GM23248 (cell line): ENCODE results near the gene NCOA3. TPM values are rescaled to one million over a fixed set of nuclear protein-coding genes. Genes with fewer than 3 reads are reported as not detected.

ENCODE experiments used
- DNase-seq: peaks from one replicate; pipeline ENCODE4 v3.0.0-alpha.2; 2015
- H2AFZ ChIP-seq: fragments of 200-600 bp; sonication (generic); 2 replicates; pipeline ENCODE4 v1.6.1; 2016; ENCODE audit warnings: antibody characterized with exemption
- H3F3A ChIP-seq: fragments of 200-600 bp; sonication (generic); 2 replicates; pipeline ENCODE4 v1.6.1; 2016; ENCODE audit warnings: mild to moderate bottlenecking, antibody characterized with exemption, mixed run types; ENCODE audit not compliant: insufficient read depth
- H3K27ac ChIP-seq: fragments of 200-600 bp; sonication (generic); 2 replicates; pipeline ENCODE4 v1.5.1; 2016; ENCODE audit warnings: mild to moderate bottlenecking
- H3K27me3 ChIP-seq: fragments of 200-600 bp; sonication (generic); replicated peaks from 2 replicates; pipeline ENCODE4 v1.6.1; 2016; ENCODE audit warnings: mild to moderate bottlenecking; ENCODE audit not compliant: insufficient read depth
- H3K36me3 ChIP-seq: fragments of 200-600 bp; sonication (generic); 2 replicates; pipeline ENCODE4 v1.6.1; 2016; ENCODE audit warnings: low read depth, mild to moderate bottlenecking
- H3K4me1 ChIP-seq: fragments of 200-600 bp; sonication (generic); 2 replicates; pipeline ENCODE4 v1.6.1; 2016; ENCODE audit warnings: mild to moderate bottlenecking; ENCODE audit not compliant: insufficient read depth
- H3K4me2 ChIP-seq: fragments of 200-600 bp; sonication (generic); one replicate; pipeline ENCODE4 v1.6.1; 2016; ENCODE audit warnings: mild to moderate bottlenecking; ENCODE audit not compliant: unreplicated experiment
- H3K4me3 ChIP-seq: fragments of 200-600 bp; sonication (generic); 2 replicates; pipeline ENCODE4 v1.5.1; 2016; ENCODE audit warnings: mild to moderate bottlenecking
- H3K79me2 ChIP-seq: fragments of 200-600 bp; sonication (generic); 2 replicates; pipeline ENCODE4 v1.6.1; 2016; ENCODE audit warnings: mild to moderate bottlenecking; ENCODE audit not compliant: insufficient read depth
- H3K9ac ChIP-seq: fragments of 200-600 bp; sonication (generic); 2 replicates; pipeline ENCODE4 v1.6.1; 2016; ENCODE audit warnings: mild to moderate bottlenecking
- H3K9me2 ChIP-seq: fragments of 200-600 bp; sonication (generic); 2 replicates; pipeline ENCODE4 v1.6.1; 2016; ENCODE audit warnings: mixed run types, mild to moderate bottlenecking, moderate library complexity; ENCODE audit not compliant: insufficient read depth
- H3K9me3 ChIP-seq: fragments of 200-600 bp; sonication (generic); one replicate; pipeline ENCODE4 v1.6.1; 2017; ENCODE audit warnings: low read depth
- H4K20me1 ChIP-seq: fragments of 200-600 bp; sonication (generic); 2 replicates; pipeline ENCODE4 v1.6.0; 2016; ENCODE audit not compliant: insufficient read depth
- EZH2 ChIP-seq: fragments of 200-600 bp; sonication (generic); IDR thresholded peaks from 2 replicates; pipeline ENCODE4 v1.6.1; 2018; ENCODE audit warnings: antibody characterized with exemption, mild to moderate bottlenecking; ENCODE audit not compliant: insufficient read depth, poor library complexity, severe bottlenecking
- EZH2phosphoT487 ChIP-seq: fragments of 200-600 bp; sonication (generic); IDR thresholded peaks from 2 replicates; pipeline ENCODE4 v1.6.1; 2018; ENCODE audit warnings: antibody characterized with exemption, moderate library complexity, mild to moderate bottlenecking, low read depth; ENCODE audit not compliant: insufficient read depth
- WGBS, 2 experiments: methylation state at CpG; one replicate each; pipeline ENCODE4 v1.1.6; 2015 to 2017; ENCODE audit warnings: low lambda C conversion rate in 2 of 2, low coverage in 1 of 2; ENCODE audit errors: missing lambda C conversion rate in 2 of 2; 5-methylcytosine and 5-hydroxymethylcytosine counted together
- in situ Hi-C: fragments of 300-500 bp; cut with MboI; formaldehyde crosslinking; loops from 2 replicates; pipeline ENCODE4 v1.15.0; 2020
- polyA plus RNA-seq: library from polyadenylated mRNA; unstranded; fragments of >200 nt; fragmentation: Nextera tagmentation; extraction: Ambion mirVana; gene quantifications from 2 replicates; pipeline ENCODE4 v1.2.1, GENCODE V29; 2016
- total RNA-seq: library from RNA; depleted of rRNA; stranded (reverse); fragments of >200 nt; shearing (Covaris generic); gene quantifications from 2 replicates; pipeline ENCODE4 v1.2.3, GENCODE V29; 2014

The NCOA3 gene
- total and polyA plus RNA-seq, 2 experiments from 2014 or later = 19.5 to 36.6 TPM

DNA sequence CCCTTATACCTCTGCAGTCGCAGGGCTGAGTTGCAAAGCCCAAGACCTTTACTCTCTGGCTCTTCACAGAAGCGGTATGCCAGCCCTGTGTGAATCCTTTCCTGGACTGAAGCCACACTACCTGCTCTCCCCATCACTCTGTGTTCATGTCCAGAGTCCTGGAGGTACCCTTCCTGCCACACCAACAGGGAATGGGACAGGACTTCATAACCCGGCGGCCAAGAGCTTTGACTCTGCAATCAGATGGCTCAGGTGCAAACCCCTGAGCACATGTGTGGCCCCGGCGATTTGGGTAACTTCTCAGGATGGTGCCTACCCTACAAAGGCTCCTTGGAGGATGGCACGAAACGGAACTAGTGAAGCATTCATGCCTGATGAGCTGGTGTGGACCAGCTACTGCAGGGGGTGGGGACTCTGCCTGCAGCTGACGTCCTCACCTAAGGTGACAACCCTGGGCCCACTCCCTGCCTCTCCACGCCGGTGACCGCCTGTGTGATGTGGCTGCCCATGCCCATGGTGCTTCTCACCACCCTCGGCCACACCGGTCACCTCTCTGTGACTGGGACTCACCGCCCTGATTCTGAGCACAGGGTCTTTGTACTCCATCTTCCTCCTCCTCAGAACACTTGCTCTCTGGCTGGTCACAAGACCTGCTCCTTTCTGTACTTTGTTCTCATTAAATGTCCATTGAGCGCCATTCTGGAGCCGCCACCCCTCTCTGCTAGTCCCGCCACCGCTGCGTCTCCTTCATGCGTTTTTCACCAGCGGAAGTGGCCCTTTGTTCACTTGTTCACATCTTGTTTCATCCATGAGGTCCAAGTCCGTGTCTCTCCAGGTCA, 166.8 kb downstream of the NCOA3 start:
- no peaks in the 10 kb centered on the region for H3K9me3 ChIP-seq
- no peak overlapping the region for H3K9ac ChIP-seq
- no peak for DNase-seq
- no peaks in the 10 kb centered on the region for H3K9me2 ChIP-seq
- in situ Hi-C loops = loop anchor here (10.0 to 25.0 kb wide), 2 partner anchors 626 to 1244 kb away; partner anchors contain the start of gene ARFGEF2
- H3K36me3 ChIP-seq = no peaks in the 10 kb centered on the region
- H3K27ac ChIP-seq = no peak overlapping the region
- 90 to 92% methylated on average over 22 to 23 of the region's 23 CpGs for WGBS, 2 experiments
- TF ChIP-seq EZH2 (no peak), EZH2phosphoT487 (no peak)
- H3K27me3 ChIP-seq = no peaks in the 10 kb centered on the region
- no peaks in the 10 kb centered on the region for H3K4me1 ChIP-seq
- no peaks in the 10 kb centered on the region for H4K20me1 ChIP-seq
- no peak overlapping the region for H2AFZ ChIP-seq
- H3K4me2 ChIP-seq = no peak overlapping the region
- H3F3A ChIP-seq = no peaks in the 10 kb centered on the region
- H3K4me3 ChIP-seq = no peak overlapping the region
- H3K79me2 ChIP-seq = no peaks in the 10 kb centered on the region

DNA sequence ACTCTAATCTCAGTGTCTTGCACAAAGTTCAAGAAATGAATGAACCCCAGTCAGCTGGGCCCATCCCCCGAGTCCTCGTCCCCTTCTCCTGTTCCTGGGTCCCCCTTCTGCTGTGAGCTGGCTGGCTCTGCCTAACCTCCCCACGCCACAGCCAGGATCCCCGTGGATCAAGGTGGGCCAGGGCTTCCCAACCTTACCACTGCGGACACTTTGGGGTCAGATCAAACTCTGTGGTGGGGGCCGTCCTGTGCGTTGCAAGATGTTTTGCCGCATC, 167.4 kb downstream of the NCOA3 start:
- no peak overlapping the region for H3K4me3 ChIP-seq
- no peaks in the 10 kb centered on the region for H3K9me3 ChIP-seq
- H3K27ac ChIP-seq = no peak overlapping the region
- no peaks in the 10 kb centered on the region for H3K9me2 ChIP-seq
- DNase-seq = no peak
- TF ChIP-seq EZH2phosphoT487 (no peak), EZH2 (no peak)
- 87 to 91% methylated on average over 8 of the region's 8 CpGs for WGBS, 2 experiments
- no peaks in the 10 kb centered on the region for H3K79me2 ChIP-seq
- H3K9ac ChIP-seq = no peak overlapping the region
- in situ Hi-C loops = loop anchor here (10.0 to 25.0 kb wide), 2 partner anchors 626 to 1243 kb away; partner anchors contain the start of gene ARFGEF2
- H3K4me2 ChIP-seq = no peak overlapping the region
- no peaks in the 10 kb centered on the region for H3K4me1 ChIP-seq
- no peaks in the 10 kb centered on the region for H3F3A ChIP-seq
- H2AFZ ChIP-seq = no peak overlapping the region
- no peaks in the 10 kb centered on the region for H3K27me3 ChIP-seq
- H4K20me1 ChIP-seq = no peaks in the 10 kb centered on the region
- H3K36me3 ChIP-seq = no peaks in the 10 kb centered on the region

DNA sequence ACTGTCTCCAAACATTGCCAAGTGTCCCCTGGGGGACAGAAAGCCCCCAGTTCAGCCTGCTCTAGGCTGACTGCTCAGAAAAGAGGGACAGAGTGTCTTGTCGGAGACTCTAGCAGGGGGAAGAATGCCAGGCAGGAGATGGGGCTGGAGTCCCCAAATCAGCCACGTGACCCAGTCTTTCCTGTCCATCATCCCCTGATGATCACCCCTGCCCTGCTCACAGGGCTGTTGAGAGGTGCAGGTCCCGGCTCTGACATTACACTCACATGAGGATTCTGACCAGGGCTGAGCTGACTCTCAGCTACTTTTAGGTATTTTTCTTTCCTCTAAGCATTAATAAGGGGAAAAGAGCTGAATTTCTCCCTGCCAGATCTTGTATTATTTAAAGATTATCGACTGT, 167.8 kb downstream of the NCOA3 start:
- no peak overlapping the region for H3K4me2 ChIP-seq
- no peaks in the 10 kb centered on the region for H3K9me3 ChIP-seq
- no peak overlapping the region for H3K4me3 ChIP-seq
- no peaks in the 10 kb centered on the region for H3K36me3 ChIP-seq
- in situ Hi-C loops = loop anchor here (10.0 to 25.0 kb wide), 2 partner anchors 625 to 1243 kb away; partner anchors contain the start of gene ARFGEF2
- H3K4me1 ChIP-seq = no peaks in the 10 kb centered on the region
- no peak for DNase-seq
- 82 to 88% methylated on average over 4 of the region's 4 CpGs for WGBS, 2 experiments
- no peaks in the 10 kb centered on the region for H3K9me2 ChIP-seq
- no peak overlapping the region for H3K9ac ChIP-seq
- no peak overlapping the region for H3K27ac ChIP-seq
- H3F3A ChIP-seq = no peaks in the 10 kb centered on the region
- no peaks in the 10 kb centered on the region for H3K27me3 ChIP-seq
- no peaks in the 10 kb centered on the region for H3K79me2 ChIP-seq
- H4K20me1 ChIP-seq = no peaks in the 10 kb centered on the region
- H2AFZ ChIP-seq = no peak overlapping the region
- TF ChIP-seq EZH2phosphoT487 (no peak), EZH2 (no peak)

DNA sequence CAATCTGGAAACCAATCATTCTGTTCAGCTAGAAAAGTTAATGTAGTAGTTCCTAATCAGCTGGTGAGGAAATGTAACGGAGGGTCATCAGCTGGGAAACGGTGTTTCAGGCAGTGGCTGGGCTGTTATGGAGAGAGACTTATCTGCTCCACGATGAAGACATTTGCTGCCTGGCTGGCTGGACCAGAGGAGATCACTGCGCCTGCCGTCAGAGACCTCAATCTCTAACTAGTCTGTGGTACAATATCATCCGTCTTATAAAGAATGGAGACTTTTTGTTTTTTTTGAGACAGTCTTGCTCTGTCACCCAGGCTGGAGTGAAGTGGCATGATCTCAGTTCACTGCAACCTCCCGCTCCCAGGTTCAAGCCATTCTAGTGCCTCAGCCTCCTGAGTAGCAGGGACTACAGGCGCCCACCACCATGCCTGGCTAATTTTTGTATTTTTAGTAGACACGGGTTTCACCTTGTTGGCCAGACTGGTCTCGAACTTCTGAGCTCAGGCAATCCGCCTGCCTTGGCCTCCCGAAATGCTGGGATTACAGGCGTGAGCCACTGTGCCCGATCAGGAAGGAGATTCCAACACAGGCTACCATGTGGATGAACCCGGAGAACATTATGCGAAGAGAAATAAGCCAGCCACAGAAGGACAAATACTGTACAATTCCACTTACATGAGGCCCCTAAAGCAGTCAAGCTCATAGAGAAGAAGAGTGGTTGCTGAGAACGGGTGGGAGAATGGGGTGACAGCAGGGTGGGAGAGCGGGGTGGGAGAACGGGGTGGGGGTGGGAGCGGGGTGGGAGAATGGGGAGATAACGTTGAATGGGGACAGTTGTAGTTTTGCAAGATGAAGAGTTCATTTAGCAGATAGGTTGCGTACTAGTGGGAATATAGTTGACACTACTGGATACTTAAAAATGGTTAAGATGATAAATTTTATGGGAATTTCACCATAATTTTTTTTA, 168.5 kb downstream of the NCOA3 start:
- 78 to 85% methylated on average over 17 to 22 of the region's 22 CpGs for WGBS, 2 experiments
- in situ Hi-C loops = loop anchor here (5.0 to 25.0 kb wide), 3 partner anchors 625 to 1242 kb away; partner anchors contain the start of gene ARFGEF2
- no peaks in the 10 kb centered on the region for H3K27me3 ChIP-seq
- H4K20me1 ChIP-seq = no peaks in the 10 kb centered on the region
- no peak for TF ChIP-seq EZH2
- TF ChIP-seq EZH2phosphoT487 = no peak
- no peaks in the 10 kb centered on the region for H3F3A ChIP-seq
- no peaks in the 10 kb centered on the region for H3K79me2 ChIP-seq
- no peak overlapping the region for H3K9ac ChIP-seq
- no peak overlapping the region for H3K4me2 ChIP-seq
- H3K4me3 ChIP-seq = no peak overlapping the region
- H3K9me2 ChIP-seq = no peaks in the 10 kb centered on the region
- H3K36me3 ChIP-seq = no peaks in the 10 kb centered on the region
- H3K9me3 ChIP-seq = no peaks in the 10 kb centered on the region
- H2AFZ ChIP-seq = no peak overlapping the region
- no peak overlapping the region for H3K27ac ChIP-seq
- no peak for DNase-seq
- H3K4me1 ChIP-seq = no peaks in the 10 kb centered on the region
